Fibroblast of skin of left biceps (primary cell): ENCODE data around the gene YWHAQ.
"Not testable (repeated sequence)": the region's sequence is repeated elsewhere in the genome, so short reads cannot be mapped to it uniquely, and the experiment has no call there.

Source experiments
- DNase-seq, 2 experiments: peaks; one replicate each; pipeline ENCODE4 v3.0.0-alpha.2; 2013; ENCODE audit warnings: low read depth in 2 of 2

Gene YWHAQ

DNA sequence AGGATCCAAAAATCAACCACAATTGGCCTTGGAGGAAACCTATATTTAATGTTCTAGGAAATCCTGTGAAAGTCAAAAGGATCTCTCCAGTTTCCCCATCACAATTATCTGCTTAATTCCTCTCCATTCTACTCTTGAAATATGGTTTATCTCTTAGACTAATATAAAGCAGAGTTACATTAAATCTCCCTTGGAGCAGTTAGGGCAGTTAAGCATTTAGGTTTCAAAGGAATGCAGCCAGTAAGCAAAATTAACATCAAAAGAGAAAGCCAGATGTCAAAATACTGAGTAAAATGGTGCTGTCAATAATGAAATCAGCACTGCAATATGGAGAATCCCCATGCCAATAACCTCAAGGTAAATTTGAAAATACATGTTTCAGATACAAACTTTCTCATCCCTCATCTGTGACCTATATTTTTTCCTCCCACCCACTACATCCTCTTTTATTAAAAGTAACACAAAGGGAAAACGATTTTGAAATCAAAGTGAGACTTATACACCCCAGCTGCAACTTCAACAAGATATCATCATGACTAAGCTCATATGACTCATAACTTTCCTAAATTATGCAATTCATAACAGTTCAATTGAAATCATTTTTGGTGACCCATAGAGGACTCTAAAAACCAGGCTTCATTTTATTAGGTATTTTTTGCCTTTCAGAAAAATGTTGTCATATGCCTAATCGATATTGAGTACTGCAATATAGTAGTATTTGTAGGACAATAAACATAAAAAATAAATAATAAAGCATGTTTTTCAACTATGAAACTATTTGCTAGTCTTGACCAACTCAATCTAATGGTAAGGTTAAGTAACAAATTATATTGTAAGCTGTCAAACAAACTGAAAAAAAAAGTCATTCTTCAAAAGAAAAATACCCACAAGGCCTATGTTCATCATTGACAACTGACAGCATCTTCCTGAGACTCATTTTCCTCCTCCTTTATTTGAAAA lies 78.3 kb downstream of the YWHAQ start:
- peak; percentile 47 to 59 for DNase-seq

DNA sequence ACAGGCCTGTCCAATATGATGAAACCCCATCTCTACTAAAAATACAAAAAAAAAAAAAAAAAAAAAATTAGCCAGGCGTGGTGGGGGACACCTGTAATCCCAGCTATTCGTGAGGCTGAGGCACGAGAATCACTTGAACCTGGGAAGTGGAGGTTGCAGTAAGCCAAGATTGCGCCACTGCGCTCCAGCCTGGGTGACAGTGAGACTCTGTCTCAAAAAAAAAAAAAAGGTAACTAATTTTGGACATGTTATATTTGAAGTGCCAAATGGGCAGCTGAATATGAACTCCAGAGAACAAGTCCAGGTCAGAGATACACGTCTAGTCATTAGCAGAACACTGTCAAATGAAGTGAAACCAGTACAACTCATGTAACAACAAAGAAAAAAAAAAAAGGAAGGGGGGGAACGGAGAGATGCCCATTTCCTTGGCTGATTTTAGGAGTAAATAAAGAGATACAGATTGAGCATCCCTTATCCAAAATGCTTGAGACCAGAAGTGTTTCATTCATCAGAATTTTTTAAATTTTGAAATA lies 79.9 kb downstream of the YWHAQ start:
- not testable (repeated sequence) for DNase-seq

DNA sequence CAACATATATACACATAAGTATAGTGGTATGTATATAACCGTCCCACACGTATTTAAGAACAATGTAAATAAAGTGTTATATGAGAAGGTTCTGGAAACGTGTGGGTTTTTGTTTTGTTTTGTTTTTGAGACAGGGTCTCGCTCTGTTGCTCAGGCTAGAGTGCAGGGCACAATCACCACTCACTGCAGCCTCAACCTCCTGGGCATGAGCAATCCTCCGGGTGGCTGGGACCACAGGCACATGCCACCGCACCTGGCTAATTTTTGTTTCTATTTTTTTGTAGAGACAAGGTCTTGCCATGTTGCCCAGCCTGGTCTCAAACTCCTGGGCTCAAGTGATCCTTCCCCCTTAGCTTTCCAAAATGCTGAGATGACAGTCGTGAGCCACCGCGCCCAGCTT lies 81.4 kb downstream of the YWHAQ start:
- no peak for DNase-seq

DNA sequence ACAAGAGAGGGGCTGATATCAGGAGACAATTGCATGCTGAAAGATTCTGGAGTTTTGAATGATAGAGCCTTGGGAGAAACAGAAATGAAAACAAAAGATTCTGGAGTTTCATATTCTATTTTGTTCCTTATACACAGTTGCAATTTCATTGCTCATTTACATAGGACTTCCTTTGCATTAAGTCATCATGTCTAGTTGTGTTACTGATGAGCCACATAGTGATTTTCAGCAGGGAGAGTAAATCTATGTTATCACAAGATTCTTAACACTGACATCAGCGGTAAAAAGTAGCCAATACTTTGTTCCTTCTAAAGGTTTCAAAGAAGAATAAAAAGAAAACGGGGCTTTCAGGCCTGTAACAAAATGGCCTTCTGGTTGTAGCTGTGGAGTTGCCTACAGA lies 82.3 kb downstream of the YWHAQ start:
- DNase-seq: no peak

DNA sequence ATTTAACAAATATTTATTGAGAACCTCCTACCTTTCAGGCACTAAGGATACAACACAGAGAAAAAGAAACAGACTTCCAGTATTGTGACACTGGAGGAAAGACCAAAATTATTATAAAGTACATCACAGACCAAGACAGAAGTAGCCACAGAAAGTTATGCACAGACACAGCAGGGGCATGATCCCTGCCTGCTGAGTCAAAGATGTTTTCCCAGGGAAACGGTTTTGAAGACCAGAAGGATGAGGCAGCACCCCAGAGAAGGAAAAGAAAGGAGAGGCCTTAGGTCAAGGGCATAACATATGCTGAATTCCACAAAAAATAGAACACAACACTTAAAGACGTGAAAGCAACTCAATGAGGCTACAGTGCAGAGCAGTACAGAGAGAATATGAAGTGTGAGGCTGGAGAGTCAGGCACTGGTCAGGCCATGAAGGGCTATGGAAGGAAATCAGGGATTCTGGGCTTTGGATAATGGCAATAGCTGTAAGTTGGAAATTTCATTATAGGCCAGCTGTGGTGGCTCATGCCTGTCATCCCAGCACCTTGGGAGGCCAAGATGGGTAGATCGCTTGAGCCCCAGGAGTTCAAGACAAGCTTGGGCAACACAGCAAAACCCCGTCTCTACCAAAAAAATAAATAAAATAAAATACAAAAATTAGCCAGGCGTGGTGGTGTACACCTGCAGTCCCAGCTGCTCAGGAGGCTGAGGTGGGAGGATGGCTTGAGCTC lies 83.4 kb downstream of the YWHAQ start:
- no peak for DNase-seq

DNA sequence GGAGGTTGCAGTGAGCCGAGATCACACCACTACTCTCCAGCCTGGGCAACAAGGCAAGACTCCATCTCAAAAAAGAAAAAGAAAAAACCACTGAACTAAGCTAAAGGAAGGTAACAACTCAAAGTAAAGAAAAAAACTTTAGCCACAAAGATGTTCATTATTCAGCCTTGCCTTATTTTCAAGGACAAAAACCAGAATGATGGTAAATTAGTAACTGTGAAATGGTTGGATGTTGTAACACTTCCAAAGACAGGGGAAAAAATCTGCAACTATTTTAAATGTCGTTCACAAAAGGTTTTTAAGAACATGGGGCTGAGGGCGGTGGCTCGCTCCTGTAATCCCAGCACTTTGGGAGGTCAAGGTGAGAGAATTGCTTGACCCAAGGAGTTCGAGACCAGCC lies 85.3 kb downstream of the YWHAQ start:
- DNase-seq: no peak

DNA sequence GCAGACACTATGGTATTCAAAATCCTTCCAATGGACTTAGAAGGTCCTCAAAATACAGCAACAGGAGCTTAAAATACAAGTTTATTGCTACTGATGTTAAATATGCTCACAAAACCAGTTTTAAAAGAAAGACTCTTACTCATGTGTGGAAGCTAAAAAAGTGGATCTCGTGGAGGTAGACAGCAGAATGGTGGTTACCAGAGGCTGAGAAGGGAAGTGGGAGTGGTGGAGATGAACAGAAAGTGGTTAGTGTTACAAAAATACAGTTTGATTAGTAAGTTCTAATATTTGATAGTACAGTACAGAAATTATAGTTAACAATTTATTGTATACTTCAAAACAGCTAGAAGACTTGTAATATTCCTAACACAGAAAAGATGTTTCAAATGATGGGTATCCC lies 87.2 kb downstream of the YWHAQ start:
- no peak for DNase-seq

DNA sequence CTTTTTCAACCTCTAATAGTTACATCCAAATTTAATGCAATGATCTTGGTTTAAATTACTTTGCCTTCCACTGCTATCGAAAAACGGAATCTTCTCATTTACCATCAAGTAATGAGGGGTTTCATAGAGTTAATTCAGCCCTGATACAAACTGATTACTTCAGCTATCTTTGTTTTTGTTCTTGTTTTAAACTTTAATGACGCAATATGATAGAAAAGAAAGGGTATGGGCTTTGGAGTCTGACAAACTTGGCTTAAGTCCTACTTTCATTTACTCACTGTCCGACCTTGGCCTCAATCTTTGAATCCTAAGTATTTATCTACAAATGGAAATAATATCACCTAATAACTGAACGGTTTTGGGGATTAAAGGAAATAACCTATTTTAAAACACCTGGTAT lies 91.3 kb downstream of the YWHAQ start:
- no peak for DNase-seq

DNA sequence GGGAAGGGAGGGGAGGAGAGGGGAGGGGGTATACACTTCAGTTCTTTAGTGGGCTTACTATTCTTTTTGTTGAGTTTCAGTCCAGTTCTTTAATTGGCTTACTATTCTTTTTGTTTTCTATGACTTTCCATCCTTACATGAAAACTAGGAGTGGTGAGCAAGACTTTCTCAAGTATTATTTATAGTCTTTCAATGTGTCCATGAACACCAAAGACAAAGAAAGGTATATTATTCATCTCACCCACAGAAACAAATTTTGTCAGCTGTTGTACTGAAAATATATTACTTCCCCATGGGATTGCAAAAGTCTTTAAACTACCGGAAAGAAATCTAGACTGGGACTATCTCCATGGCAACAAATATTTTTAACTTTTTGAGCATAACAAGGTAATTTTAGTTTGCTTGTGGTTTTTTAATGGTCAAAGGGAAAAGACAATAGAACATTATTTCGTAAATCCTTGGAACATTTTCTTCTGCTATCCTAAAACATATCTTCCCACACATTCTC lies 92.7 kb downstream of the YWHAQ start:
- peak; percentile 63 to 73 for DNase-seq

DNA sequence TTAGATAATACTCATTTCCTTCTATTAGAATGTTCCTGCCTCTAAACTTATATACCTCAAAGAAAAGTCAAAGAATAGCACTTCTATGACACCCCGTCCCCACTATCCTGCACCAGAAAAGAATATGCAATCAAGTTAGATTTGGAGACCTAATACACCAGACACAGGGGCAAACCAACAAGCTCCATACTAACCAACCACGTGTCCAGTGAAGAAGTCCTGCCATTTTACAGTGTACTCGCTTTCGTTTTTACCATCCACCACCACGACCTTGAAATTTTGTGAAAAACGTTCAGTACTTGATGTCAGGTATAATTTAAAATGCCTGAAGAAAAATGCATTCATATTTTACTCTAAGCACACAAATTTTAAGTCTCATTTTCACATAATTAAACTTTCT lies 94.3 kb downstream of the YWHAQ start:
- DNase-seq: no peak

DNA sequence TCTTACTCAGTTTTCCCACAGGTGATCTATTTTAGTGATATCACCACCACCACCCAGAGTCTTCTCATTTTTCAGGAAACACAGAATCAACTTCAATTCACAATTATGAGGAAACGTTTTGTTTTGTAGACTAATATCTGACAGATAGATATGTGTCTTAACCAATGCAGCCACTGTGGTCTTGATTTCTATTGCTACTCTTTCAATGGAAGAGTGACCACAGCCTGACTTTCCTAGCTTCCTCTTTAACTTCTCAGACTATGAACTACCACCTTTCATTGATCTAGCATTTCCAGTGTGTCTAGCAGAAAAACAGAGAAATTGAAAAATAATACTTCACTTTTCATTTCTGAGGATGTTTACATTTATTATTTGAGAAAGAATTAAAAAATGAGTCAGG lies 95.6 kb downstream of the YWHAQ start:
- no peak for DNase-seq
